GM21619 (cell line): ENCODE data around the gene SYNE2.

Experiments used
- ATAC-seq: cut with Tn5 transposase; IDR thresholded peaks from one replicate; pipeline ENCODE4 v1.9.1; 2021; ENCODE audit not compliant: unreplicated experiment

The SYNE2 gene

GRCh38 chr14:64235652-64236640 lies 383.1 kb downstream of the SYNE2 start:
- ATAC-seq: peak; percentile 60

- no peak for ATAC-seq
Observed at GRCh38 chr14:64238049-64238448, 385.2 kb downstream of the SYNE2 start.

- no peak for ATAC-seq
Observed at GRCh38 chr14:64238631-64239030, 385.8 kb downstream of the SYNE2 start.

- ATAC-seq: no peak
Observed at GRCh38 chr14:64244279-64244678, 391.5 kb downstream of the SYNE2 start.

GRCh38 chr14:64245491-64245890 lies 392.7 kb downstream of the SYNE2 start:
- ATAC-seq: no peak

GRCh38 chr14:64246688-64247087 lies 393.9 kb downstream of the SYNE2 start:
- ATAC-seq: no peak

- ATAC-seq: no peak
Observed at GRCh38 chr14:64247195-64247594, 394.4 kb downstream of the SYNE2 start.

- ATAC-seq: no peak
Observed at GRCh38 chr14:64248689-64249088, 395.9 kb downstream of the SYNE2 start.

GRCh38 chr14:64249363-64249762 lies 396.6 kb downstream of the SYNE2 start:
- ATAC-seq: no peak

- no peak for ATAC-seq
Observed at GRCh38 chr14:64253672-64254071, 400.9 kb downstream of the SYNE2 start.

- no peak for ATAC-seq
Observed at GRCh38 chr14:64255756-64256155, 403.0 kb downstream of the SYNE2 start.

- ATAC-seq: no peak
Observed at GRCh38 chr14:64260418-64260817, 407.6 kb downstream of the SYNE2 start.

- no peak for ATAC-seq
Observed at GRCh38 chr14:64265222-64265621, 412.4 kb downstream of the SYNE2 start.

- ATAC-seq: no peak
Observed at GRCh38 chr14:64266239-64266638, 413.4 kb downstream of the SYNE2 start.

- ATAC-seq: no peak
Observed at GRCh38 chr14:64272019-64272418, 419.2 kb downstream of the SYNE2 start.
